Measurements from ENCODE around the gene PLEKHH3.
A peak's percentile ranks its signal among the peaks of the same experiment; 100 is the strongest.

The PLEKHH3 gene

GRCh38 chr17:42685831-42686230, 9.0 kb upstream of the PLEKHH3 start:
- DNase-seq (ENCODE audit: low spot score): no peak
- TF ChIP-seq CTCF (IDR thresholded peaks at IDR 0.05; ENCODE audit: extremely low read depth, missing control alignments): no peak

- DNase-seq (ENCODE audit: low spot score): no peak
- no peak for TF ChIP-seq CTCF (IDR thresholded peaks at IDR 0.05; ENCODE audit: extremely low read depth, missing control alignments)
Observed at GRCh38 chr17:42684929-42685556, 8.2 kb upstream of the PLEKHH3 start.

GRCh38 chr17:42683407-42684034, 6.7 kb upstream of the PLEKHH3 start:
- TF ChIP-seq CTCF (IDR thresholded peaks at IDR 0.05; ENCODE audit: extremely low read depth, missing control alignments): no peak
- peak; percentile 79 for DNase-seq (ENCODE audit: low spot score)

- TF ChIP-seq CTCF (IDR thresholded peaks at IDR 0.05; ENCODE audit: extremely low read depth, missing control alignments): no peak
- peak; percentile 67 for DNase-seq (ENCODE audit: low spot score)
Observed at GRCh38 chr17:42682722-42683403, 6.1 kb upstream of the PLEKHH3 start.

GRCh38 chr17:42681976-42682721, 5.4 kb upstream of the PLEKHH3 start, which contains the start of gene CNTNAP1:
TSS of gene CNTNAP1 (plus strand) at chr17:42682531. CDS start at chr17:42682830, 299 bp downstream.
- DNase-seq (ENCODE audit: low spot score): peak; percentile 85

GRCh38 chr17:42680331-42680808, 3.6 kb upstream of the PLEKHH3 start:
- peak; percentile 63 for DNase-seq (ENCODE audit: low spot score)
- no peak for TF ChIP-seq CTCF (IDR thresholded peaks at IDR 0.05; ENCODE audit: extremely low read depth, missing control alignments)

More at GRCh38 chr17:42681976-42682721, 5.4 kb upstream of the PLEKHH3 start, which contains the start of gene CNTNAP1:
- no peak for TF ChIP-seq CTCF (IDR thresholded peaks at IDR 0.05; ENCODE audit: extremely low read depth, missing control alignments)

Data from GM20000 (cell line).